ENCODE measurements around the gene BACH2.

The BACH2 gene

GRCh38 chr6:89984926-89985750, 311.5 kb downstream of the BACH2 start:
- TF ChIP-seq CTCF (IDR thresholded peaks at IDR 0.05; ENCODE audit: borderline replicate concordance, insufficient read depth, low read depth, low read length) = no peak
- H3K4me3 ChIP-seq (ENCODE audit: low read depth, low read length) = no peak overlapping the region

GRCh38 chr6:89980353-89980752, 316.3 kb downstream of the BACH2 start:
- TF ChIP-seq CTCF (IDR thresholded peaks at IDR 0.05; ENCODE audit: borderline replicate concordance, insufficient read depth, low read depth, low read length) = no peak
- no peak overlapping the region for H3K4me3 ChIP-seq (ENCODE audit: low read depth, low read length)

GRCh38 chr6:89979481-89980119, 317.0 kb downstream of the BACH2 start:
- H3K4me3 ChIP-seq (ENCODE audit: low read depth, low read length) = no peak overlapping the region
- TF ChIP-seq CTCF (IDR thresholded peaks at IDR 0.05; ENCODE audit: borderline replicate concordance, insufficient read depth, low read depth, low read length) = no peak

- no peak overlapping the region for H3K4me3 ChIP-seq (ENCODE audit: low read depth, low read length)
- no peak for TF ChIP-seq CTCF (IDR thresholded peaks at IDR 0.05; ENCODE audit: borderline replicate concordance, insufficient read depth, low read depth, low read length)
Measured at GRCh38 chr6:89978749-89979145, 317.9 kb downstream of the BACH2 start.

- no peak for TF ChIP-seq CTCF (IDR thresholded peaks at IDR 0.05; ENCODE audit: borderline replicate concordance, insufficient read depth, low read depth, low read length)
- H3K4me3 ChIP-seq (ENCODE audit: low read depth, low read length) = no peak overlapping the region
Measured at GRCh38 chr6:89977808-89978748, 318.6 kb downstream of the BACH2 start.

- TF ChIP-seq CTCF (IDR thresholded peaks at IDR 0.05; ENCODE audit: borderline replicate concordance, insufficient read depth, low read depth, low read length) = no peak
- H3K4me3 ChIP-seq (ENCODE audit: low read depth, low read length) = no peak overlapping the region
Measured at GRCh38 chr6:89976694-89977020, 320.0 kb downstream of the BACH2 start.

Measured in GM12875 (cell line).